NCI-H526 (cell line): ENCODE measurements around the gene RRM1.
"Not testable (repeated sequence)": the region's sequence is repeated elsewhere in the genome, so short reads cannot be mapped to it uniquely, and the experiment has no call there.

Experiments
- DNase-seq, 2 experiments: peaks; one replicate each; lab custom pipeline; 2025; lab: John Stamatoyannopoulos, UW

The RRM1 gene

DNA sequence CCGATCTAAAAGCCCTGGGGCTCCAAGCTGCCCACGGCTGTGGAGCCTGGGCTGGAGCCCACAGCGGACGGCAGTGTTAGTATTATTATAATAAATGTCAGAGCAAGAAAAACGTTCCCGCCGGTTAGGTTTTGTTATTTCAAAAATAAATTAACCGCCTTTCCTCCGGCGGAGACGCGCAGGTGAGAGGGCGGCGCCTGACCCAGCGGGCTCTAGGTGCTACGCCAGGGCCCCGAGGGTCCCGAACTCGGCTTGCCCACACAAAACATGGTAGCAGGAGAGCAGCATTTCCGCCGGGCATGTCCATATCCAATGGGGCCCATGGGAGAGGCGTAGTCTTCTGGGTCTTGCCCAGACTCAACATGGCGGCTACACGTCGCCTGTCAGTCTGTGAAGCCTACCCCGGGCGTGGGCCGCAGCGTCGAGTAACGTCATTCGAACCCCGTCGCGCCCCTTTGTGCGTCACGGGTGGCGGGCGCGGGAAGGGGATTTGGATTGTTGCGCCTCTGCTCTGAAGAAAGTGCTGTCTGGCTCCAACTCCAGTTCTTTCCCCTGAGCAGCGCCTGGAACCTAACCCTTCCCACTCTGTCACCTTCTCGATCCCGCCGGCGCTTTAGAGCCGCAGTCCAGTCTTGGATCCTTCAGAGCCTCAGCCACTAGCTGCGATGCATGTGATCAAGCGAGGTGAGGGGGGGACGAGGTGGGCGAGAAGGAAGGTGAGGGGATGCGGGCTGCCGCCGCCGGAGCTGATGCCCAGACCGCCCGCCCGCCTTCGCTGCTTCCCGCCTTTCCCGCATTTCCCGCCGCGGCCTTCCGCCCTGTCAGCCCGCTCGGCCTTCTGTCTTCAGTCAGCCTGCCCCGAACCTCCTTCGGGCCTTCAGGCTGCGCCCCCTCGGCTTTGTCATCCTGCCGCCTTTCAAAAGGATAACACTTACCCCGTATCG lies at the start of gene RRM1:
Gene RRM1, plus strand, starts transcription at position 452 of the 944 bp plus-strand sequence. Its CDS starts 214 bp downstream, at position 666.
- peak; percentile 98 to 99 for DNase-seq

DNA sequence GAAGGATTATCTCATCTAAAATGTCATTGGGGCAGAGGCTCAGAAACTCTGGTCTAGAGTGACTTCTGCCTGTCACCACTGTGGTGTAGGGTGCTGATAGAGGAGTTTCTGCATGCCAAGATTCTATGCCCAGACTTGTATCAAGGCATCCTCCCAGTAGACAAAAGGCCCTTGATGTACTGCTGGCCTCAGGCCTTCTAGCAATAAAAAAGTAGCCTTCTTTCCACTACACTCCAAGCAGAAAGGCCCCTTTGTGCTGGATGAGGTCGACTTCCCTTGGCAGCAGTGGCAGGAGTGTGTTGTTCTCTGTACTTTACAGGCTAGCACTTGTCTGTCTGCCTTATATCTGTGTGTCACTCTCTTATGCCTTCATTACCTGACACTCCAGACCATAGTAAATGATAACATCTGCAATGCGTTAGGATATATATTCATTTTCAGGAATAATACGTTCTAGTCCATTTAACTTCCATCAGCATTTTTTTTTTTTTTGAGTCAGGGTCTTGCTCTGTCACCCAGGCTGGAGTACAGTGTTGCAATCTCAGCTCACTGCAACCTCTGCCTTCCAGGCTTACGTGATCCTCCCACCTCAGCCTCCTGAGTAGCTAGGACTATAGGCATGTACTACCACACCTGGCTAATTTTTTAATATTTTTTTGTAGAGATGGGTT lies 49.5 kb upstream of the RRM1 start:
- peak; percentile 12 to 19 for DNase-seq

DNA sequence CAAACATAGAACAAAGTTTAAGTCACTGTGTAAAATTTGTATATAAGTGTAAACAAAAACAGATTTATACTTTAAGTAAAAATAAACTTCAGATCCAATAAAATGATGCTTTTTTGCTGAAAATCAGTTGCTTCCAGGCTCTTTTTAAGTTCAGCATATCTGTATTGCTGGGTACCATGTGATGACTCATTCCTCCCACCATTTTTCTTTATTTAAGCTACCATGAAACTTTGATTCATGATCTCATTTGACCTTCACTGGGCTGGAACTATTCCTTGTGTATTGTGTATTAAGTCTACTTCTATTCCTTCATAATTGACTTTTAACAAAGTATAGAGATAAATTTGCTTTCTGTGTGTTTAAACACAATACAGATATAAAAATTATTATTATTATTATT lies 46.3 kb upstream of the RRM1 start:
- no peak for DNase-seq

DNA sequence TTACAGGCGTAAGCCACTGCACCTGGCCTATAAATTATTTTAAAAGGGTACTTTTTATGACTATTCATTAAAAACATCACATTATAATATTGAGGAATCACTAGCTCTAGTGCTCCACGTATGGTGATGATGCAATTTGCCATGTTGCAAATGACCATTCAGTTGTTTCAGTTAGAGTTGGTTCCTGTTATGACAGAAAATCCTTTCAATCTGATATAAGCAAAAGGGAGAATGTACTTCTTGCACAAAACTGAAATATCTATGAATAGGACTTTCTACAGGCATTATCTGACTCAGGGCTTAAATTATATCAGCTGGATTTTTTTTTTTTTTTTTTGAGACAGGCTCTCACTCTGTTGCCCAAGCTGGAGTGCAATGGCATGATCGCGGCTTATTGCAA lies 45.6 kb upstream of the RRM1 start:
- DNase-seq = no peak

GRCh38 chr11:4050138-4050537 lies 44.5 kb upstream of the RRM1 start:
- DNase-seq = no peak

- DNase-seq = not testable (repeated sequence)
Measured at GRCh38 chr11:4053200-4053599, 41.4 kb upstream of the RRM1 start.

- DNase-seq = no peak
Measured at GRCh38 chr11:4054643-4055042, 40.0 kb upstream of the RRM1 start.

DNA sequence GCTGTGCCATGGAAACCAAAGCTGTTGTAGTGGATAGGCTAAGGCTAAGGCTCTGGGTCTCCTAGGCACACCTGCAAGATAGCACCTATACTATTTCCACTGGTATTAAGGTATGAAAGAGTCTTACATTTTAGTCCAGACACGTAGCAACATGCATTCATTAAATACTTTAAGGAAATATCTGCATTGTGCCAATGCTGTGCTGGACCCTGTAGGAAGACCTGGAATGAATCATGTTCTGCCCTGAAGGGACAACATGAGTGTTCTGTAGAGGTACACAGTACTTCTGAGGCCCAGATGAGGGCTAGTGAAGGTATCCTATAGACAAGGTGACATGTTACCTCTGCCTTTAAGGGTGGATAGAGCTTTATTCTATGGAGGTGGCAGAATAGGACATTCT lies 35.2 kb upstream of the RRM1 start:
- DNase-seq = no peak

DNA sequence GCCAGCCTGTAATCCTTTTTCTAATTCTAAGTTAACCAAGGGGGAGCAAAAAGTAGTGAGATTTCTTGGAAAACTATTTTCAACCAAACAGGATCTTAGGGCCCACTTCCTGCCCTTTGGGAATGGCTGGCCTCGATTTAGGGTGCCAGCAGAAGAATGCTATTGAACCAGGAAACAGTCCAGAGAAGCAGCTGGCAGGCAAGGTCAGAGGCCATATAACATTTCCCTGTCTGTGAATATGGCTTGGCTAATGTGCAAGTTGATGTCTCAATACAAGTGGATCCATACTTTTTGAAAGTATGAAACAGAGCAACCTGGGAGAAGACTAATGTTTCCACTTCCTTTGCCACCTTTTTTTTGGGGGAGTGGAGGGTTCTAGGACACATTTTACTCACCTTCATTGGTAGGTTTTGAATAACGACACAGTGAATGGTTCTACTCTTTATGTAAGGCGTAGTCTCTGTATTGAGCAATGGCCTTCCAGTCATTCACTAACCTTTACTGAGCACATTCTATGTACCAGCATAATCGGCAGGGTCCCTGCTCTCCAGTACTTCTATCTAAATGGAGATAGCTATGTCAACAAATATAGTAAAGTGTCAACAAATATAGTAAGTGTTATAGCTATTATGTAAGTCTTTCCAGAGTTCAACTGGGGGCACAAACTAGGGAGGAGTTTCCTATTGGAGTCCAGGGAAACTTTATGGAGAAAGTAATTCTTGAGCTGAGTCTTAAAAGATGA lies 34.2 kb upstream of the RRM1 start:
- no peak for DNase-seq

GRCh38 chr11:4061700-4062099 lies 32.9 kb upstream of the RRM1 start:
- no peak for DNase-seq

DNA sequence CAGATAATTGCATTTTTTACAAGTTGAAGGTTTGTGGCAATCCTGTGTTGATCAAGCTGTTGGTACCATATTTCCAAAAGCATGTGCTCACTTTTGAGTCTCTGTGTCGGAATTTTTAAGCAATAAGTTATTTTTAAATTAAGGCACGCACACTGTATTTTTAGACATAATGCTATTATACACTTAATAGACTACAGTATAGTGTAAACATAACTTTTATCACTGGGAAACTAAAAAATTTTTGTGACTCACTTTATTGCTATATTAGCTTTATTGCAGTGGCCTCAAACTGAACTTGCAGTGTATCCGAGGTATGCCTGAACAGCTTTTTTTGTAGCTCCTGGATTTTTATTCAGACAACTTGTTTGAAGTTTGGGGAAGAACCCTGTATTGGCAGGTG lies 31.3 kb upstream of the RRM1 start:
- DNase-seq = no peak

- no peak for DNase-seq
Measured at GRCh38 chr11:4064278-4064955, 30.2 kb upstream of the RRM1 start.

- DNase-seq = no peak
Measured at GRCh38 chr11:4065086-4065485, 29.5 kb upstream of the RRM1 start.

DNA sequence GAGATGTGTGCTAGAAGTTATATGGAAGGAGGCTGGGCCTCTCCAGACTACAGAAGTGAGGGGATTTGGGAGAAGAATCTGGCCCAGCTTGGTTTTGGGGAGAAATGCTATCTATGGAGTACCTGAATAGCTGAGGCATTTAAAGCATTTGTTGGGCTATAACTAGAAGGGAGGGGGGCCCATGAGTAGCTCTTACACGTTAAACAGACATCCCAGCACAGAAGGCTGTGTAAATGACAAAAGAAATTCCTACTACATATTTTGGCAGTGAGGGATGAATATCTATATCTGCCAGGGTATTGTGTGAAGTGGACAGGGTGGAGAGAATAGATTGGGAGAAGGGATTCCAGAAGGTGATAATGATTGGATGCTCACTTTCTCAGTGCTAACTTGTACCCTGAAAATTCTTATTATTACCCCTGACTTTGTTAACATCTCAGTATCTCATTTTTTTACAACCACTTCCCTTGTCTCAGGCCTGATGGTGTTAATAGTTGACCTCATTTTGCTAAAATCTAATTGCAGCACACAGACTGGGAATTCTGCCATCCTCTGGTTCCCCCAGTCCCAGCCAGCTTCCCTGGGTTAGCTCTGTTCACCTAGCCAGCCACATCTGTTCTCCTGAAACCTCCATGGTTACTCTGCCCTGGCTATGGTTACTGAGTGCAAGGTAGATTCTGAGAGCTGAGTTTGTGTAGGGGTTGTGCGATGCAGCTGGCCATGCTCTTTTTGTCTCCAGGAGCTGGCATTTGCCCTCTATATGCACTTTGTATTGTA lies 28.8 kb upstream of the RRM1 start:
- DNase-seq = no peak

GRCh38 chr11:4066910-4067309 lies 27.7 kb upstream of the RRM1 start:
- DNase-seq = no peak

GRCh38 chr11:4068962-4069361 lies 25.6 kb upstream of the RRM1 start:
- DNase-seq = no peak

- no peak for DNase-seq
Measured at GRCh38 chr11:4071325-4071724, 23.3 kb upstream of the RRM1 start.

GRCh38 chr11:4071914-4072313 lies 22.7 kb upstream of the RRM1 start:
- DNase-seq = peak in 1 of 2 experiments; percentile 7

- DNase-seq = peak; percentile 66 to 84
Measured at GRCh38 chr11:4072668-4073285, 21.8 kb upstream of the RRM1 start.

DNA sequence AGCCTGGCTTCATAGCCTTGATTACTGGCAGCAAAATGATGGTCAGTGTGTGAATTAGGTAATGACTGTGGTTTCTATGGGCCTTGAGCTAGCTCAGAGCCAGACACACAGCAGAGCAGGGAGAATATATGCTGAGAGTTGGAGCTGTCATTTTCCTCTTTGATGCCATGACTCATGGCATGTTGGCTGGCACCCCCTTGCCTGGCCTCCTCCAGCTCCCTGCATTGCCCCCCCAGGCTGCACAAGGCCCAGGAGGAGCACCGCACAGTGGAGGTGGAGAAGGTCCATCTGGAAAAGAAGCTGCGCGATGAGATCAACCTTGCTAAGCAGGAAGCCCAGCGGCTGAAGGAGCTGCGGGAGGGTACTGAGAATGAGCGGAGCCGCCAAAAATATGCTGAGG lies 20.3 kb upstream of the RRM1 start:
- DNase-seq = no peak

- no peak for DNase-seq
Measured at GRCh38 chr11:4076774-4077173, 17.8 kb upstream of the RRM1 start.
